ENCODE data around the gene STARD7.

DNA sequence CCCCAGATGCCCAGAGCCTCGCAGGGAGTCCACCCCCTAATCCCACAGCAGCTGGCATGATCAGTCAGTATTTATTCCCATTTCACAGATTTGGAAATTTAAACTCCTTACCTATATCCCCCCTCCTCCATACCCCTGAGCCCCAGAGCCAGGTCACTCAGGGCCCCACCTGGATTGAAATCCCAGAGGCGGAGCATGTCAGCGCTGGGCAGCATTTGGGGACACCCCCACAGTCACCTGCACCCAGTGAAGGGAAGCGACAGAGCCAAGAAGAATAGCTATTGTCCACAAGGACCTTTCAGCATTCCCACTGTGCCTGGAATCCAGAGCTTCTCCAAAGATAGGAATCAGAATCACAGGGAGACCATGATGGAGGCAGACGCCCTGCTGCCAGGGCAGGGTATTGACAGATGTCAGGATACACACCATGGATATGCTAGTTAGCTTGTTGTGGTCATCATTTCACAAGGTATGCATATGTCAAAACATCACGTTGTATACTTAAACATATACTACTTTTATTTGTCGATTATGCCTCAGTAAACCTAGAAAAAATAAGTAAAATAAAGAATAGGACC, 69.4 kb downstream of the STARD7 start:
- TF ChIP-seq, protein P1, sequence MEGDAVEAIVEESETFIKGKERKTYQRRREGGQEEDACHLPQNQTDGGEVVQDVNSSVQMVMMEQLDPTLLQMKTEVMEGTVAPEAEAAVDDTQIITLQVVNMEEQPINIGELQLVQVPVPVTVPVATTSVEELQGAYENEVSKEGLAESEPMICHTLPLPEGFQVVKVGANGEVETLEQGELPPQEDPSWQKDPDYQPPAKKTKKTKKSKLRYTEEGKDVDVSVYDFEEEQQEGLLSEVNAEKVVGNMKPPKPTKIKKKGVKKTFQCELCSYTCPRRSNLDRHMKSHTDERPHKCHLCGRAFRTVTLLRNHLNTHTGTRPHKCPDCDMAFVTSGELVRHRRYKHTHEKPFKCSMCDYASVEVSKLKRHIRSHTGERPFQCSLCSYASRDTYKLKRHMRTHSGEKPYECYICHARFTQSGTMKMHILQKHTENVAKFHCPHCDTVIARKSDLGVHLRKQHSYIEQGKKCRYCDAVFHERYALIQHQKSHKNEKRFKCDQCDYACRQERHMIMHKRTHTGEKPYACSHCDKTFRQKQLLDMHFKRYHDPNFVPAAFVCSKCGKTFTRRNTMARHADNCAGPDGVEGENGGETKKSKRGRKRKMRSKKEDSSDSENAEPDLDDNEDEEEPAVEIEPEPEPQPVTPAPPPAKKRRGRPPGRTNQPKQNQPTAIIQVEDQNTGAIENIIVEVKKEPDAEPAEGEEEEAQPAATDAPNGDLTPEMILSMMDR (IDR thresholded peaks at IDR 0.05) = no peak
- no peak for TF ChIP-seq POLR2A (IDR thresholded peaks at IDR 0.05)
- no peak for TF ChIP-seq POLR2AphosphoS5 (IDR thresholded peaks at IDR 0.05)

Data from gastroesophageal sphincter (tissue), 3 donors.